ENCODE measurements around the gene SH2D6. TPM values are rescaled to one million over a fixed set of nuclear protein-coding genes. Genes with fewer than 3 reads are reported as not detected.

Gene SH2D6
- total and polyA plus RNA-seq, 2 donors (not counting 1 experiment from before 2014, with no cell fraction given), result 0.27 to 1.6 TPM

GRCh38 chr2:85421260-85422071, 3.0 kb downstream of the SH2D6 start:
- Histone ChIP-seq H3K79me2 (ENCODE audit: control insufficient read depth, insufficient read depth, low read length) (peaks cover 12% of the 10 kb centered on the region), H3K9ac (ENCODE audit: low read length) (peak overlapping the region; percentile 42), H3K9me3 (ENCODE audit: control extremely low read depth in 1 of 3, control insufficient read depth in 2 of 3, insufficient read depth in 1 of 3, low read length in 2 of 3) (no peaks in the 10 kb centered on the region), H3K27me3 (replicated peaks in 1 of 4; ENCODE audit: control extremely low read depth in 1 of 4, control insufficient read depth in 3 of 4, insufficient read depth in 4 of 4, low read length in 3 of 4) (no peaks in the 10 kb centered on the region), H2AFZ (ENCODE audit: insufficient read depth, low read depth, low read length, poor library complexity, severe bottlenecking) (peak overlapping the region; percentile 81), H3K4me1 (ENCODE audit: control insufficient read depth in 2 of 2, insufficient read depth in 2 of 2, low read length in 2 of 2) (peaks cover 23 to 32% of the 10 kb centered on the region in 2 donors), H3K27ac (ENCODE audit: low read length in 2 of 2) (no peak overlapping the region), H3K36me3 (replicated peaks in 1 of 2; ENCODE audit: control extremely low read depth in 1 of 2, control insufficient read depth in 1 of 2, extremely low read depth in 1 of 2, insufficient read depth in 2 of 2, low read length in 1 of 2) (no peaks in the 10 kb centered on the region), H3K4me3 (ENCODE audit: control extremely low read depth in 1 of 5, extremely low read depth in 1 of 5, insufficient read depth in 1 of 5, low read depth in 2 of 5, low read length in 4 of 5) (peak overlapping the region in 1 of 5 experiments; percentile 33), H4K20me1 (ENCODE audit: control insufficient read depth, insufficient read depth, low read length, poor library complexity, severe bottlenecking) (no peaks in the 10 kb centered on the region), H3K4me2 (replicated peaks; ENCODE audit: low read depth, low read length, poor library complexity, severe bottlenecking) (peak overlapping the region; percentile 73)
- H3K9me3 Mint-ChIP-seq (ENCODE audit: insufficient read depth), result no peaks in the 10 kb centered on the region
- no peak for ATAC-seq (ENCODE audit: low read depth)
- no peak for DNase-seq
- H3K4me3 Mint-ChIP-seq, result no peak overlapping the region
- peak overlapping the region; percentile 92 for H3K27ac Mint-ChIP-seq
- ChIA-PET CTCF (interaction anchor here (0.8 to 8.7 kb wide), 15 partner anchors 9 to 216 kb away, joined by 3 to 299 read pairs (median 7); partner anchors contain the start of genes CAPG, ELMOD3, MAT2A and RETSAT), POLR2A (interaction anchor here (0.5 to 5.1 kb wide), 5 partner anchors 16 to 130 kb away, joined by 3 to 27 read pairs (median 14); partner anchors contain the start of gene MAT2A)
- peaks cover 28% of the 10 kb centered on the region for H3K4me1 Mint-ChIP-seq
- no peak for TF ChIP-seq EZH2 (IDR thresholded peaks at IDR 0.05; ENCODE audit: borderline replicate concordance, insufficient read depth, low read depth, low read length, poor library complexity, severe bottlenecking)
- no peak for TF ChIP-seq CTCF (IDR thresholded peaks at IDR 0.05)
- no peaks in the 10 kb centered on the region for H3K27me3 Mint-ChIP-seq
- intact Hi-C loops (cut with micrococcal nuclease), result loop anchor here (2.0 kb wide), 1 partner anchor 139 kb away; the partner anchor contains the start of gene GGCX
- 84% methylated on average over 13 of the region's 13 CpGs for WGBS (ENCODE audit: insufficient coverage)

GRCh38 chr2:85422072-85422457, 3.6 kb downstream of the SH2D6 start:
- ChIA-PET CTCF (interaction anchor here (1.1 to 8.7 kb wide), 7 partner anchors 16 to 137 kb away, joined by 3 to 299 read pairs (median 7); partner anchors contain the start of genes ELMOD3 and RETSAT), POLR2A (interaction anchor here (2.3 to 5.1 kb wide), 2 partner anchors 16 to 117 kb away, joined by 14 to 27 read pairs; partner anchors contain the start of gene MAT2A)
- no peaks in the 10 kb centered on the region for H3K9me3 ChIP-seq (ENCODE audit: control extremely low read depth in 1 of 3, control insufficient read depth in 2 of 3, insufficient read depth in 1 of 3, low read length in 2 of 3)
- Mint-ChIP-seq H3K27ac (peak overlapping the region; percentile 29), H3K4me3 (no peak overlapping the region), H3K9me3 (ENCODE audit: insufficient read depth) (no peaks in the 10 kb centered on the region), H3K4me1 (peaks cover 28% of the 10 kb centered on the region), H3K27me3 (no peaks in the 10 kb centered on the region)
- intact Hi-C loops (cut with micrococcal nuclease), result no loop called here
- no peak overlapping the region for H3K9ac ChIP-seq (ENCODE audit: low read length)
- WGBS (ENCODE audit: insufficient coverage), result no CpG with 5 or more reads among the region's 2 CpGs
- H3K27me3 ChIP-seq (replicated peaks in 1 of 4; ENCODE audit: control extremely low read depth in 1 of 4, control insufficient read depth in 3 of 4, insufficient read depth in 4 of 4, low read length in 3 of 4), result no peaks in the 10 kb centered on the region
- H3K36me3 ChIP-seq (replicated peaks in 1 of 2; ENCODE audit: control extremely low read depth in 1 of 2, control insufficient read depth in 1 of 2, extremely low read depth in 1 of 2, insufficient read depth in 2 of 2, low read length in 1 of 2), result no peaks in the 10 kb centered on the region
- no peaks in the 10 kb centered on the region for H4K20me1 ChIP-seq (ENCODE audit: control insufficient read depth, insufficient read depth, low read length, poor library complexity, severe bottlenecking)
- no peak overlapping the region for H3K4me2 ChIP-seq (replicated peaks; ENCODE audit: low read depth, low read length, poor library complexity, severe bottlenecking)
- H3K27ac ChIP-seq (ENCODE audit: low read length in 2 of 2), result no peak overlapping the region
- peaks cover 12% of the 10 kb centered on the region for H3K79me2 ChIP-seq (ENCODE audit: control insufficient read depth, insufficient read depth, low read length)
- peaks cover 23 to 32% of the 10 kb centered on the region in 2 donors for H3K4me1 ChIP-seq (ENCODE audit: control insufficient read depth in 2 of 2, insufficient read depth in 2 of 2, low read length in 2 of 2)
- ATAC-seq (ENCODE audit: low read depth) (no peak), DNase-seq (no peak)
- TF ChIP-seq EZH2 (IDR thresholded peaks at IDR 0.05; ENCODE audit: borderline replicate concordance, insufficient read depth, low read depth, low read length, poor library complexity, severe bottlenecking), result no peak
- TF ChIP-seq CTCF (IDR thresholded peaks at IDR 0.05), result no peak
- H3K4me3 ChIP-seq (ENCODE audit: control extremely low read depth in 1 of 5, extremely low read depth in 1 of 5, insufficient read depth in 1 of 5, low read depth in 2 of 5, low read length in 4 of 5), result no peak overlapping the region
- H2AFZ ChIP-seq (ENCODE audit: insufficient read depth, low read depth, low read length, poor library complexity, severe bottlenecking), result no peak overlapping the region

Measured in B cell (primary cell).